ENCODE measurements around the gene GBP4. TPM values are rescaled to one million over a fixed set of nuclear protein-coding genes. Genes with fewer than 3 reads are reported as not detected.

The GBP4 gene, protein sequence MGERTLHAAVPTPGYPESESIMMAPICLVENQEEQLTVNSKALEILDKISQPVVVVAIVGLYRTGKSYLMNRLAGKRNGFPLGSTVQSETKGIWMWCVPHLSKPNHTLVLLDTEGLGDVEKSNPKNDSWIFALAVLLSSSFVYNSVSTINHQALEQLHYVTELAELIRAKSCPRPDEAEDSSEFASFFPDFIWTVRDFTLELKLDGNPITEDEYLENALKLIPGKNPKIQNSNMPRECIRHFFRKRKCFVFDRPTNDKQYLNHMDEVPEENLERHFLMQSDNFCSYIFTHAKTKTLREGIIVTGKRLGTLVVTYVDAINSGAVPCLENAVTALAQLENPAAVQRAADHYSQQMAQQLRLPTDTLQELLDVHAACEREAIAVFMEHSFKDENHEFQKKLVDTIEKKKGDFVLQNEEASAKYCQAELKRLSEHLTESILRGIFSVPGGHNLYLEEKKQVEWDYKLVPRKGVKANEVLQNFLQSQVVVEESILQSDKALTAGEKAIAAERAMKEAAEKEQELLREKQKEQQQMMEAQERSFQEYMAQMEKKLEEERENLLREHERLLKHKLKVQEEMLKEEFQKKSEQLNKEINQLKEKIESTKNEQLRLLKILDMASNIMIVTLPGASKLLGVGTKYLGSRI
- total RNA-seq (2021; ENCODE audit: unreplicated experiment) (0.05 TPM), Bru-seq, nascent RNA (not detected), BruChase-seq, experiment 1, labeled RNA remaining after a 6-hour chase (not detected), BruChase-seq, experiment 2, labeled RNA remaining after a 2-hour chase (not detected)
- not detected in 2 replicates for polyA plus RNA-seq (2012)
- long read RNA-seq, result 0 reads

DNA sequence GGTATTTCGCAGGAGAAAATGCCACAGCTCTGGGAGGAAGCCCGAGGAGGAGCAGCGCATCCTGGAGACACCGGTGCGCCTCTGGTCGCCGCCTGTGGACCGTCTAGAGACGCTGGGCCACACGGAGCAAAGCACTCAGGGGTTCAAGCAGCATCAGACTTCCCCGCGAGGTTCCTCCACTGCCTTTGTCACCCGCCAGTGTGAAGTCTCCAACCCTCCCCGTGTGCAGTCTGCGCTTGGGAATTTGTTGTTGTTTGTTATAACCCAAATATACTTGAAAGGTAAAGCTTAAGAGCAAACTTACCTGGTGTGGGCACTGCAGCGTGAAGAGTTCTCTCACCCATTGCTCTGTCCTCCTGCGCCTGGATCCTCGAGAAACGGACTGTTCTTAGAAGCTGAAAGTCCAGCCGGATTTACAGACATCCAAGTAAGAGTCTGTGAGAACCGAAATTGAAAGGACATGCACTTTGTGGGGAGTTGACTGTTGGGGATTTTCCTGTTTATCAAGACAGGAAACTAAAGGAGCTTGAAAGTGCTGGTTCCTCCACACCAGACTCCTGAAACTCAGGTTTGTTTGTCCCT is at the start of gene GBP4:
TSS of gene GBP4 (minus strand) at position 452 of the 582 bp plus-strand sequence. CDS start at position 344, 108 bp downstream.
- no peaks in the 10 kb centered on the region for H3K9me3 ChIP-seq (ENCODE audit: control insufficient read depth in 1 of 2, insufficient read depth in 1 of 2, low read depth in 1 of 2, low read length in 2 of 2)
- H3K36me3 ChIP-seq (ENCODE audit: control insufficient read depth in 1 of 2, insufficient read depth in 2 of 2, low read length in 2 of 2), result no peaks in the 10 kb centered on the region
- intact Hi-C loops (cut with micrococcal nuclease), result no loop called here
- H3K79me2 ChIP-seq (ENCODE audit: insufficient read depth, low read length), result no peaks in the 10 kb centered on the region
- H3K27ac ChIP-seq (ENCODE audit: low read depth, low read length), result no peak within 1 kb of the TSS
- H2AFZ ChIP-seq (ENCODE audit: low read depth, low read length, poor library complexity, severe bottlenecking), result no peak within 1 kb of the TSS
- ATAC-seq (no peak), DNase-seq (ENCODE audit: low read depth, low spot score) (no peak)
- H3K4me2 ChIP-seq (ENCODE audit: low read length), result no peak within 1 kb of the TSS
- ChIA-PET CTCF (no interaction called here), POLR2A (no interaction called here), RAD21 (ENCODE audit: low non-redundant PET in 1 of 2, low total read pairs in 2 of 2, uncharacterized antibody in 2 of 2, unreplicated experiment in 2 of 2) (no interaction called here)
- no peaks in the 10 kb centered on the region for H4K20me1 ChIP-seq (ENCODE audit: insufficient read depth)
- H3K9me2 ChIP-seq (ENCODE audit: insufficient read depth), result no peaks in the 10 kb centered on the region; the same call in 1 of the 2 replicates
- H3K4me3 ChIP-seq (replicated peaks in 1 of 2; ENCODE audit: low read depth in 1 of 2, low read length in 2 of 2), result no peak within 1 kb of the TSS
- no peaks in the 10 kb centered on the region for H3K27me3 ChIP-seq (ENCODE audit: insufficient read depth, low read length)
- H3K4me1 ChIP-seq (ENCODE audit: control insufficient read depth in 1 of 2, insufficient read depth in 2 of 2, low read length in 2 of 2), result no peaks in the 10 kb centered on the region
- TF ChIP-seq EZH2 (IDR thresholded peaks at IDR 0.05), result no peak
- no TSS peak for BruUV-seq (replicated peaks)
- H3K9ac ChIP-seq (ENCODE audit: low read length), result no peak within 1 kb of the TSS

DNA sequence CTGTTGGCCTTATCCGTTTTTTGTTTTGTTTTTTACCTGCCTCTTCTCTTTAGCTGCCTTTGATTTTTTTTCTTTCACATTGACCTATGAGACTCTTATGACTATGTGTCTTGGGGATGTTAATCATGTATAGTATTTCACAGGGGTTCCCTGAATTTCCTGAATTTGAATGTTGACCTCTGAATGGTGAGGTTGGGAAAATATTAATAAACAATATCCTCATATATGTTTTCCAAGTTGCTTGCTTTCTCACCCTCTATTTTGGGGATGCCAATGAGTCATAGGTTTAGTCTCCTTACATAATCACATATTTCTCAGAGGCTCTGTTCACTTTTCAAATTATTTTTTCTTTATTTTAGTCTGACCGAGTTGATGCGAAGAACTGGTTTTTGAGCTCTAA is 44.3 kb upstream of the GBP4 start:
- no TSS peak for BruUV-seq (replicated peaks)

More for the DNA sequence above, 44.3 kb upstream of the GBP4 start:
- Histone ChIP-seq H3K9me3 (ENCODE audit: control insufficient read depth in 1 of 2, insufficient read depth in 1 of 2, low read depth in 1 of 2, low read length in 2 of 2) (no peaks in the 10 kb centered on the region), H2AFZ (ENCODE audit: low read depth, low read length, poor library complexity, severe bottlenecking) (no peak overlapping the region), H3K79me2 (ENCODE audit: insufficient read depth, low read length) (no peaks in the 10 kb centered on the region), H3K9me2 (ENCODE audit: insufficient read depth) (no peaks in the 10 kb centered on the region), H3K27ac (ENCODE audit: low read depth, low read length) (no peak overlapping the region), H3K4me1 (ENCODE audit: control insufficient read depth in 1 of 2, insufficient read depth in 2 of 2, low read length in 2 of 2) (no peaks in the 10 kb centered on the region), H3K4me2 (ENCODE audit: low read length) (no peak overlapping the region), H3K4me3 (replicated peaks in 1 of 2; ENCODE audit: low read depth in 1 of 2, low read length in 2 of 2) (no peak overlapping the region), H3K36me3 (ENCODE audit: control insufficient read depth in 1 of 2, insufficient read depth in 2 of 2, low read length in 2 of 2) (no peaks in the 10 kb centered on the region), H3K27me3 (ENCODE audit: insufficient read depth, low read length) (no peaks in the 10 kb centered on the region), H4K20me1 (ENCODE audit: insufficient read depth) (no peaks in the 10 kb centered on the region), H3K9ac (ENCODE audit: low read length) (no peak overlapping the region)
- ATAC-seq, result no peak
- TF ChIP-seq JUND (IDR thresholded peaks at IDR 0.05) (no peak), CTCF (IDR thresholded peaks at IDR 0.05 in 2 of 3, conservative IDR thresholded peaks at IDR 0.05 in 1 of 3; ENCODE audit: borderline replicate concordance in 1 of 3, insufficient read depth in 1 of 3, low read depth in 2 of 3, low read length in 2 of 3) (no peak), ZNF274 (IDR thresholded peaks at IDR 0.05; ENCODE audit: low read depth, low read length) (no peak), SRF (IDR thresholded peaks at IDR 0.05; ENCODE audit: low read depth) (no peak), EGR1 (IDR thresholded peaks at IDR 0.05; ENCODE audit: low read depth) (no peak), EZH2 (IDR thresholded peaks at IDR 0.05) (no peak), CBX3 (IDR thresholded peaks at IDR 0.05; ENCODE audit: low read depth) (no peak), POLR2AphosphoS5 (IDR thresholded peaks at IDR 0.05; ENCODE audit: low read depth, low read length) (no peak), SIN3A (IDR thresholded peaks at IDR 0.05; ENCODE audit: low read depth) (no peak), EZH2phosphoT487 (IDR thresholded peaks at IDR 0.05; ENCODE audit: borderline replicate concordance) (no peak), YY1 (IDR thresholded peaks at IDR 0.05; ENCODE audit: extremely low read depth, insufficient replicate concordance, low read depth, low read length) (no peak)
- RAD21 ChIA-PET (ENCODE audit: low non-redundant PET in 1 of 2, low total read pairs in 2 of 2, uncharacterized antibody in 2 of 2, unreplicated experiment in 2 of 2), result no interaction called here
- CTCF ChIA-PET, result no interaction called here
- POLR2A ChIA-PET, result no interaction called here
- intact Hi-C loops (cut with micrococcal nuclease), result no loop called here
- no peak for DNase-seq (ENCODE audit: low read depth, low spot score)

Measured in HCT116 (cell line).